Gastrocnemius medialis (tissue), 4 donors: ENCODE data around the gene ZNF747. TPM values are rescaled to one million over a fixed set of nuclear protein-coding genes. Genes with fewer than 3 reads are reported as not detected.

Source experiments
- ATAC-seq, 2 donors: fragments of 150-250 bp; one replicate each; pipeline ENCODE4 v1.9.1; 2016
- DNase-seq, 2 donors: peaks; one replicate each; pipeline ENCODE4 v3.0.0-alpha.2; 2019
- H3K27ac ChIP-seq, 4 donors: fragments of 200-600 bp; sonication (generic); 1 replicate in 1 of 4; 2 replicates in 3 of 4; pipeline ENCODE4 v1.5.1; 2016 to 2018; ENCODE audit warnings: mild to moderate bottlenecking in 2 of 4, moderate library complexity in 1 of 4
- H3K27me3 ChIP-seq, 3 donors: fragments of 200-600 bp; sonication (generic) in 2 of 3; 1 replicate in 1 of 3; 2 replicates in 2 of 3; pipeline versions ENCODE4 v1.5.1 to v1.6.0; 2016 to 2019; ENCODE audit warnings: mild to moderate bottlenecking in 1 of 3, moderate library complexity in 1 of 3
- H3K36me3 ChIP-seq, 2 donors: fragments of 200-600 bp; sonication (generic) in 1 of 2; one replicate each; pipeline ENCODE4 v1.5.1; 2017 to 2018
- H3K4me1 ChIP-seq, 2 donors: fragments of 200-600 bp; sonication (generic) in 1 of 2; one replicate each; pipeline ENCODE4 v1.5.1; 2016 to 2017; ENCODE audit warnings: mild to moderate bottlenecking in 2 of 2
- H3K4me3 ChIP-seq, 4 donors: fragments of 200-600 bp; sonication (generic) in 3 of 4; 1 replicate in 1 of 4; 2 replicates in 3 of 4; pipeline ENCODE4 v1.5.1; 2016 to 2019; ENCODE audit warnings: mild to moderate bottlenecking in 2 of 4
- H3K9me3 ChIP-seq, 3 donors: fragments of 200-600 bp; sonication (generic) in 2 of 3; 1 replicate in 1 of 3; 2 replicates in 2 of 3; pipeline ENCODE4 v1.5.1; 2016 to 2019
- POLR2A ChIP-seq, 2 donors: fragments of 450-650 bp; IDR thresholded peaks; one replicate each; pipeline ENCODE4 v1.6.1; 2017; ENCODE audit warnings: antibody characterized with exemption in 2 of 2, mild to moderate bottlenecking in 2 of 2, moderate library complexity in 2 of 2
- in situ Hi-C, 4 donors: fragments of 200-750 bp; cut with MboI; loops; one replicate each; pipeline versions ENCODE4 v1.15.0 to v1.8.0; 2017; ENCODE audit warnings: low sequenced_read_pairs in 4 of 4
- intact Hi-C: fragments of 100-400 bp; cut with DNase I; formaldehyde crosslinking; loops from one replicate; pipeline ENCODE4 v1.15.1; 2023; ENCODE audit warnings: low total_unique reads
- total RNA-seq, 4 donors: library from RNA; depleted of rRNA; stranded (reverse); fragments of >200 nt; gene quantifications; one replicate each; pipeline versions ENCODE4 v1.1.0 to v1.2.3, GENCODE V29; 2016
- TF ChIP-seq, protein P1 (sequence below), 5 experiments: fragments of 450-650 bp in 3 of 5; fragments of 200-600 bp in 2 of 5; sonication (generic) in 2 of 5; IDR thresholded peaks in 4 of 5; conservative IDR thresholded peaks in 1 of 5; 1 replicate in 4 of 5; 2 replicates in 1 of 5; pipeline ENCODE4 v1.5.1; 2016 to 2019; ENCODE audit warnings: antibody characterized with exemption in 5 of 5, mild to moderate bottlenecking in 3 of 5, moderate library complexity in 3 of 5

The ZNF747 gene
- total RNA-seq, 4 donors from 2014 or later = 8.6 to 17.5 (median 13.1) TPM

DNA sequence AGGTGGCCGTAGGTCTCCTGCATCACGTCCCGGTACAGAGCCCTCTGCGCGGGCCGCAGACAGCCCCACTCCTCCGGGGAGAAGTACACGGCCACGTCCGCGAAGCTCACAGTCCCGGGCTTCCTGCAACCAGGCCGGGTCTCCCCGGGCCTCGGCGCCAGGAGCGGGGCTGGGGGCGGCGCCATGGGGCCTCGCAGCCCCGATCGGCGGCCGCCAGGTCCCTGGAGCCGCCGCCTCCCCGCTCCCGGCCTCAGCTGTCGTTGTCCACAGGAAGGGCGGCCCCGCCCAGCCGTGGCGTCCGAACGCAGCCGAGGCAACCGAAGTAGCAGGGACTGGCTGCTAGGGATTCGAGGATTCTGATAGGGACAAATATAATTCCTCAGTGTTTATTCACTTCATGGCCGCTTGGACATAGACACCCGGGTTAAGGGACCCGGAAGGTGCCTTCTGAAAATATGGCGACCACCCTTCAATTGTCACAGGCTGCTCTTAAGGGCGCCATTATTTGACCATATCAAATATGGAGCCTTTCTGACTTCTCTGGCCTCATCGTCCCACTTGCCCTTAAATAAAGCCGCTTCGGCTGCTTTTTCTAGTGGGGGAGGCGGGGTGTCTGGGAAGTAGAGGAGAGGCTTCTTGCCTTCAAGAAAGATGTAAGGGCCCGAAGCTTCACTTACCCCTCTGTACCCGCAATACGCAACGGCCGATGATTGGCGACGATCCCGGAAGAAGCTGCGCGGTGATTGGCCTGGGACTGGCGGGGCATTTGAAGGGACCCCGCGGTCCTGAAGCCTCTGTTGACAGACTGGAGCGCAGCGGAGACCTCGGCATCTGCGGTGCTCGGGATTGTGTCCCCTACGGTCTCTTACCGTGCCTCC is 37.0 kb upstream of the ZNF747 start, which contains the start of gene ZNF688:
ZNF688 (minus strand) TSS at position 270 of the 878 bp plus-strand sequence; CDS start at position 185, 85 bp downstream.
- peak; percentile 96 for ATAC-seq
- H3K4me1 ChIP-seq = peaks cover 21 to 24% of the 10 kb centered on the region in 2 donors
- in situ Hi-C loops = loop anchor here in 2 of 4 donors (5.0 to 10.0 kb wide), 2 partner anchors 63 to 81 kb away; partner anchors contain the start of gene PRR14 (in 1 of the 2)
- H3K36me3 ChIP-seq = no peaks in the 10 kb centered on the region
- H3K27me3 ChIP-seq = no peaks in the 10 kb centered on the region
- intact Hi-C loops = loop anchor here (1.0 to 5.0 kb wide), 6 partner anchors 10 to 63 kb away; partner anchors contain the start of genes ZNF764 and ZNF785
- H3K4me3 ChIP-seq = peak within 1 kb of the TSS; percentile 75 to 96 (median 86)
- H3K27ac ChIP-seq = peak within 1 kb of the TSS; percentile 84 to 99 (median 98)
- DNase-seq = peak; percentile 95 to 96
- H3K9me3 ChIP-seq = no peaks in the 10 kb centered on the region
- TF ChIP-seq, protein P1, sequence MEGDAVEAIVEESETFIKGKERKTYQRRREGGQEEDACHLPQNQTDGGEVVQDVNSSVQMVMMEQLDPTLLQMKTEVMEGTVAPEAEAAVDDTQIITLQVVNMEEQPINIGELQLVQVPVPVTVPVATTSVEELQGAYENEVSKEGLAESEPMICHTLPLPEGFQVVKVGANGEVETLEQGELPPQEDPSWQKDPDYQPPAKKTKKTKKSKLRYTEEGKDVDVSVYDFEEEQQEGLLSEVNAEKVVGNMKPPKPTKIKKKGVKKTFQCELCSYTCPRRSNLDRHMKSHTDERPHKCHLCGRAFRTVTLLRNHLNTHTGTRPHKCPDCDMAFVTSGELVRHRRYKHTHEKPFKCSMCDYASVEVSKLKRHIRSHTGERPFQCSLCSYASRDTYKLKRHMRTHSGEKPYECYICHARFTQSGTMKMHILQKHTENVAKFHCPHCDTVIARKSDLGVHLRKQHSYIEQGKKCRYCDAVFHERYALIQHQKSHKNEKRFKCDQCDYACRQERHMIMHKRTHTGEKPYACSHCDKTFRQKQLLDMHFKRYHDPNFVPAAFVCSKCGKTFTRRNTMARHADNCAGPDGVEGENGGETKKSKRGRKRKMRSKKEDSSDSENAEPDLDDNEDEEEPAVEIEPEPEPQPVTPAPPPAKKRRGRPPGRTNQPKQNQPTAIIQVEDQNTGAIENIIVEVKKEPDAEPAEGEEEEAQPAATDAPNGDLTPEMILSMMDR (IDR thresholded peaks at IDR 0.05 in 4 of 5, conservative IDR thresholded peaks at IDR 0.05 in 1 of 5) = no peak
- TF ChIP-seq POLR2A (IDR thresholded peaks at IDR 0.05) = peak in 1 of 2 donors; percentile 68

DNA sequence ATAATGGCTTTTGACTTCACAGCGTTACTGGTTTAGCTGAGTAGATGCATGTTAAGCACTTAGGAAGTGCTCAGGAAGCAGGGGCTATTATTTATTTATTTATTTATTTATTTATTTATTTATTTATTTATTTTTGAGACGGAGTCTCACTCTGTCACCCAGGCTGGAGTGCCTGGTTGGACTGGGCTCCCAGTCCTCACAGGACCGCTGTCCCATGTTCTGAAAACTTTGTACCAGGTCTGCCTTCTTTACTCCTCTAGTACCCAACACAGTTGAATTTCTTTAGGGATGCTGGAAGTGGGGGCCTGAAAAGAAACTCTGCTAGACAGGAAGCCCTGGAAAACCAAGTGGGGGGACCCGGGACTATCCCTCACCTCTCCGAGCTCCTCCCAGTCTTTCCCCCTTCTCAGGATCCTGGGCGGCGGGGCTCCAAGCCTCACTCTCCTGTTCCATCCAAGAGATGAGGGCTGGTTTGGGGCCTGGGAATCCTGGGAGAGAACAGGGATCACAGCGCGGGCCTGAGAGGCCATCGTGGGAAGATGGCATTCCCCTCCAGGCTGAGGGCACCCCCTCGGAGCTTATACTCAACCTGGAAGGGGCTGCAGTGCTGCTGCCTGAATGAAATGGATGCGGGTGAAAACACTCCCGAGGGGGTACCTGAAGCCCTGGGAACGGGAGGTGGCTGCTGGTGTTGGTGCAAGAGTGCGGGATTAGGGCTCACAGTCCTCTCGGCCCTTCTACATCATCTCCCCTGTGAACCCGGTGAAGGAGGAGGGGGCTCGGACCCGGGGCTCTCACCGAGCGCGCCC is 36.2 kb upstream of the ZNF747 start:
- Histone ChIP-seq H3K4me3 (peak overlapping the region; percentile 75 to 96 (median 86)), H3K36me3 (no peaks in the 10 kb centered on the region), H3K27ac (peak overlapping the region; percentile 84 to 99 (median 98)), H3K9me3 (no peaks in the 10 kb centered on the region), H3K4me1 (peaks cover 21 to 24% of the 10 kb centered on the region in 2 donors), H3K27me3 (no peaks in the 10 kb centered on the region)
- peak in 1 of 2 donors; percentile 9 for ATAC-seq
- TF ChIP-seq, protein P1 (IDR thresholded peaks at IDR 0.05 in 4 of 5, conservative IDR thresholded peaks at IDR 0.05 in 1 of 5) = no peak
- no peak for TF ChIP-seq POLR2A (IDR thresholded peaks at IDR 0.05)
- in situ Hi-C loops (loop anchor here in 2 of 4 donors (5.0 to 10.0 kb wide), 2 partner anchors 64 to 81 kb away; partner anchors contain the start of gene PRR14 (in 1 of the 2)), intact Hi-C loops (loop anchor here (1.0 to 5.0 kb wide), 3 partner anchors 13 to 36 kb away; partner anchors contain the start of gene ZNF764)
- DNase-seq = no peak

DNA sequence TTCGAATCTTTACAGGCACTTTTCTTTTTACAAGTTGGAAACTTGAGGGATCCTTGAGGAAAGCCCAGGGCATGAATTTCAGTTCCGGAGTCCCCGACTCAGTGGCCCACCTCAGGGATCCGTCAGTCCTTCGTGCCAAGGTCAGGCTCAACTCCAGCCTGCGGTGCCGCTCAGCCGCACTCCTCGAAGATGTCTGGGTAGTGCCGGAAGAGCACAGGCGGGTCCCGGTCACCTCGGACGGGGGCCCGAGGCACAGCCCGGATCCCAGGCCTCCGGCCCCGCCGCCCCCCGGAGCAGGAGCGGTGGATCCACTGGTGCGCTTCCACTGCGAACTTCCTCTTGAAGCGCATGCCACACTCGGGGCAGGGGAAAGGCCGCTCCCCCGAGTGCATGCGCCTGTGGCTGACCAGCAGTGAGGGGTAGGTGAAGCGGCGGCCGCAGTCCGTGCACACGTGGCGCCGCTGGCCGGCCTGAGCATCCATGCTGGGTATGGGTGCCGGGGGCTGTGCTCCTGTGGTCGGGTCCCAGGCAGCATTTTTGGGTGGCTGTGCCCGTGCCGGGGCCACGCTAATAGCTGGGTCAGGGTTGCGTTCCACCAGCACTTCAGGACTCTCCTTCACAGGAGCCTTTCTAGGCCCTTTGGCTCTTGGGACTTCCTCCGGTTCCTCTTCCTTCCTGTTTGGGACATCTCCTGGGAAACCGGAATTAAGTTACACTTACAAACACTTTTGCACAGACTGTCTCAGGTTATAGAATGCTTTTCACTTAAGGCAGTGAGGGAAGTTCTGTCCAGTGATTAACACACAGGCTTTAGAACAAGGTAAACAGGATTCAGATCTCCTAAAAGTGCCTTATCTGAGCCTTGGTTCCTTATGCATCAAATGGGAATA is 35.3 kb upstream of the ZNF747 start:
- intact Hi-C loops = loop anchor here (5.0 kb wide), 1 partner anchor 37 kb away; no protein-coding TSS in a partner anchor

More for the DNA sequence above, 35.3 kb upstream of the ZNF747 start:
- H3K4me3 ChIP-seq = peak overlapping the region in 3 of 4 donors; percentile 75 to 87 (median 84)
- H3K36me3 ChIP-seq = no peaks in the 10 kb centered on the region
- H3K27ac ChIP-seq = peak overlapping the region; percentile 84 to 99 (median 98)
- no peak for ATAC-seq
- peaks cover 21 to 24% of the 10 kb centered on the region in 2 donors for H3K4me1 ChIP-seq
- no peaks in the 10 kb centered on the region for H3K27me3 ChIP-seq
- no peaks in the 10 kb centered on the region for H3K9me3 ChIP-seq
- in situ Hi-C loops = loop anchor here in 2 of 4 donors (5.0 to 10.0 kb wide), 2 partner anchors 65 to 82 kb away; partner anchors contain the start of gene PRR14 (in 1 of the 2)
- TF ChIP-seq, protein P1 (IDR thresholded peaks at IDR 0.05 in 4 of 5, conservative IDR thresholded peaks at IDR 0.05 in 1 of 5) = no peak
- no peak for TF ChIP-seq POLR2A (IDR thresholded peaks at IDR 0.05)
- no peak for DNase-seq
